HEK293 (cell line): ENCODE results near the gene IRF6.

Experiments used
- KLF1 ChIP-seq: fragments of 450-650 bp; formaldehyde crosslinking; IDR thresholded peaks from 2 replicates; pipeline ENCODE4 v1.5.1; 2016; ENCODE audit warnings: missing biosample characterization, missing genetic modification characterization
- KLF10 ChIP-seq: fragments of 450-650 bp; IDR thresholded peaks from 2 replicates; pipeline ENCODE4 v1.5.1; 2018; ENCODE audit warnings: missing biosample characterization, mild to moderate bottlenecking, missing genetic modification characterization
- KLF8 ChIP-seq: fragments of 450-650 bp; formaldehyde crosslinking; IDR thresholded peaks from 2 replicates; pipeline ENCODE4 v1.5.1; 2016; ENCODE audit warnings: missing biosample characterization, missing genetic modification characterization
- MEIS1 ChIP-seq: sonication (generic); formaldehyde crosslinking; IDR thresholded peaks from 2 replicates; pipeline ENCODE4 v1.8.1; 2022; ENCODE audit warnings: missing genetic modification reagents, mild to moderate bottlenecking, borderline replicate concordance
- MYNN ChIP-seq: fragments of 450-650 bp; formaldehyde crosslinking; IDR thresholded peaks from 2 replicates; pipeline ENCODE4 v1.5.1; 2016; ENCODE audit warnings: missing biosample characterization, missing genetic modification characterization, borderline replicate concordance
- SCRT1 ChIP-seq: fragments of 450-650 bp; formaldehyde crosslinking; IDR thresholded peaks from 2 replicates; pipeline ENCODE4 v1.5.1; 2016; ENCODE audit warnings: missing biosample characterization, missing genetic modification characterization, borderline replicate concordance
- SP2 ChIP-seq: fragments of 450-650 bp; formaldehyde crosslinking; IDR thresholded peaks from 2 replicates; pipeline ENCODE4 v1.5.1; 2016; ENCODE audit warnings: missing biosample characterization, missing genetic modification characterization
- WT1 ChIP-seq: fragments of 450-650 bp; formaldehyde crosslinking; IDR thresholded peaks from 2 replicates; pipeline ENCODE4 v1.5.1; 2016; ENCODE audit warnings: missing biosample characterization, missing genetic modification characterization
- ZBTB20 ChIP-seq: fragments of 450-650 bp; formaldehyde crosslinking; IDR thresholded peaks from 2 replicates; pipeline ENCODE4 v1.5.1; 2016; ENCODE audit warnings: missing biosample characterization, missing genetic modification characterization
- ZBTB8A ChIP-seq: fragments of 450-650 bp; formaldehyde crosslinking; IDR thresholded peaks from 2 replicates; pipeline ENCODE4 v1.5.1; 2016; ENCODE audit warnings: missing biosample characterization, missing genetic modification characterization
- ZNF335 ChIP-seq: fragments of 450-650 bp; formaldehyde crosslinking; conservative IDR thresholded peaks from 2 replicates; pipeline ENCODE4 v1.5.1; 2016; ENCODE audit warnings: missing biosample characterization, missing genetic modification characterization
- ZNF501 ChIP-seq: fragments of 450-650 bp; formaldehyde crosslinking; IDR thresholded peaks from 2 replicates; pipeline ENCODE4 v1.5.1; 2016; ENCODE audit warnings: missing biosample characterization, missing genetic modification characterization
- ZNF600 ChIP-seq: fragments of 450-650 bp; formaldehyde crosslinking; IDR thresholded peaks from 2 replicates; pipeline ENCODE4 v1.5.1; 2016; ENCODE audit warnings: missing biosample characterization, missing genetic modification characterization
- ZNF629 ChIP-seq: fragments of 450-650 bp; formaldehyde crosslinking; IDR thresholded peaks from 2 replicates; pipeline ENCODE4 v1.5.1; 2017; ENCODE audit warnings: missing biosample characterization, missing genetic modification characterization
- ZNF654 ChIP-seq: fragments of 450-650 bp; formaldehyde crosslinking; IDR thresholded peaks from 2 replicates; pipeline ENCODE4 v1.5.1; 2016; ENCODE audit warnings: low read depth, missing biosample characterization, missing genetic modification characterization
- TF ChIP-seq, protein P1 (sequence below): fragments of 450-650 bp; formaldehyde crosslinking; IDR thresholded peaks from 2 replicates; pipeline ENCODE4 v1.5.1; 2016; ENCODE audit warnings: missing biosample characterization, missing genetic modification characterization
- TF ChIP-seq, protein P2 (sequence below): sonication (generic); formaldehyde crosslinking; IDR thresholded peaks from 2 replicates; pipeline ENCODE4 v1.8.1; 2022; ENCODE audit warnings: mild to moderate bottlenecking, moderate library complexity, missing genetic modification reagents
- TF ChIP-seq, protein P3 (sequence below): fragments of 450-650 bp; formaldehyde crosslinking; IDR thresholded peaks from 2 replicates; pipeline ENCODE4 v1.5.1; 2017; ENCODE audit warnings: missing biosample characterization, missing genetic modification characterization
- TF ChIP-seq, protein P4 (sequence below): fragments of 450-650 bp; formaldehyde crosslinking; IDR thresholded peaks from 2 replicates; pipeline ENCODE4 v1.5.1; 2016; ENCODE audit warnings: missing biosample characterization, missing genetic modification characterization
- TF ChIP-seq, protein P5 (sequence below): fragments of 450-650 bp; formaldehyde crosslinking; IDR thresholded peaks from 2 replicates; pipeline ENCODE4 v1.5.1; 2016; ENCODE audit warnings: missing biosample characterization, missing genetic modification characterization
- TF ChIP-seq, protein P6 (sequence below): fragments of 450-650 bp; formaldehyde crosslinking; IDR thresholded peaks from 2 replicates; pipeline ENCODE4 v1.5.1; 2016; ENCODE audit warnings: missing biosample characterization, missing genetic modification characterization
- TF ChIP-seq, protein P7 (sequence below): fragments of 450-650 bp; formaldehyde crosslinking; optimal IDR thresholded peaks from 2 replicates; pipeline ENCODE3; 2016; ENCODE audit warnings: missing biosample characterization, mild to moderate bottlenecking, missing genetic modification characterization
- TF ChIP-seq, protein P8 (sequence below): fragments of 450-650 bp; formaldehyde crosslinking; IDR thresholded peaks from 2 replicates; pipeline ENCODE4 v1.5.1; 2016; ENCODE audit warnings: missing biosample characterization, missing genetic modification characterization

The IRF6 gene

DNA sequence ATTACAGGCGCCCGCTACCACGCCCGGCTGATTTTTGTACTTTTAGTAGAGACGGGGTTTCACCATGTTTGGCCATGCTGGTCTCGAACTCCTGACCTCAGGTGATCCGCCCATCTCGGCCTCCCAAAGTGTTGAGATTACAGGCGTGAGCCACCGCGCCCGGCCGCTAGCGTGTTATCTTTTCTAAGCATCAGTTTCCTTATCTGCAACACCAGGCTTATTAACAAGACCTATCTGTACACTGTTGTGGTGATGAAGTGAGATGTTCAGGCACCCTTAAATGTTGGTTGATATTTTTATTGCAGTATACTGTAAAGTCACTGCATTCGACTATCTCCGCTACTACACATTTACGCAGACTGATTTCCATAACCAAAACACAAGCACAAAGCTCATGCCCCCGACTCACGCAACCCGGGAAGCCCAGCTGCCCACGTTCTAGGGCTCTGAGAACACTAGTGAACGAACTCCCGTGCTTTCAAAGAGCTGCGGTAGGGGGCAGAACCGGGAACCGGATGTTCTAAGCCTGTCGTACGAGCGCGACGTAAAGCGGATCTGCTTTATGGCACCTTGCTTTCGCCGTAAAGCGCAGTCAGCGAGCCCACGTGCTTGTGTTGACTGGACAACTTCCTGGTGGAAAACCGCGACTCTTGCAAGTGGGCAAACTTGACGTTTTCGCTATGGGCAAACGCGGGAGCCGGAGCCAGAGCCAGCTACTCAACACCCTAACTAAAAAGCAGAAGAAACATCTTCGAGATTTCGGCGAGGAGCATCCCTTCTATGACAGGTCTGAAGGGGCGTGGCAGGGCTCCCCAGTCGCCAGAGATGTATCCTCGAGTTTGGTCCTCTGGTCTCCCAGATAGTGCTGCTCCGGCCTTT lies 21.7 kb upstream of the IRF6 start, which contains the start of gene UTP25 (continued):
- TF ChIP-seq, protein P1, sequence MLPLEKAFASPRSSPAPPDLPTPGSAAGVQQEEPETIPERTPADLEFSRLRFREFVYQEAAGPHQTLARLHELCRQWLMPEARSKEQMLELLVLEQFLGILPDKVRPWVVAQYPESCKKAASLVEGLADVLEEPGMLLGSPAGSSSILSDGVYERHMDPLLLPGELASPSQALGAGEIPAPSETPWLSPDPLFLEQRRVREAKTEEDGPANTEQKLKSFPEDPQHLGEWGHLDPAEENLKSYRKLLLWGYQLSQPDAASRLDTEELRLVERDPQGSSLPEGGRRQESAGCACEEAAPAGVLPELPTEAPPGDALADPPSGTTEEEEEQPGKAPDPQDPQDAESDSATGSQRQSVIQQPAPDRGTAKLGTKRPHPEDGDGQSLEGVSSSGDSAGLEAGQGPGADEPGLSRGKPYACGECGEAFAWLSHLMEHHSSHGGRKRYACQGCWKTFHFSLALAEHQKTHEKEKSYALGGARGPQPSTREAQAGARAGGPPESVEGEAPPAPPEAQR (tag by site-specific recombination) = no peak
- TF ChIP-seq KLF8 (tag by site-specific recombination) (peak; percentile 58; the same call in 1 of the 2 replicates), ZNF501 (peak; percentile 74; the same call in 1 of the 2 replicates), MYNN (tag by site-specific recombination) (no peak), SCRT1 (peak; percentile 8; the same call in 1 of the 2 replicates), ZNF654 (tag by site-specific recombination) (0 out of 2 replicates have a peak, but pooled peaks have one; percentile 9), ZNF600 (tag by site-specific recombination) (peak; percentile 43; the same call in 1 of the 2 replicates), ZNF335 (peak; percentile 92), WT1 (tag by site-specific recombination) (no peak), KLF1 (tag by site-specific recombination) (peak; percentile 46; the same call in 1 of the 2 replicates), KLF10 (tag by site-specific recombination) (peak; percentile 44; the same call in 1 of the 2 replicates), MEIS1 (CRISPR knock-in tag) (no peak), SP2 (tag by site-specific recombination) (peak; percentile 39; the same call in 1 of the 2 replicates), ZNF629 (tag by site-specific recombination) (peak; percentile 67), ZBTB20 (peak; percentile 46; the same call in 1 of the 2 replicates), ZBTB8A (peak; percentile 37; the same call in 1 of the 2 replicates)
- TF ChIP-seq, protein P2, sequence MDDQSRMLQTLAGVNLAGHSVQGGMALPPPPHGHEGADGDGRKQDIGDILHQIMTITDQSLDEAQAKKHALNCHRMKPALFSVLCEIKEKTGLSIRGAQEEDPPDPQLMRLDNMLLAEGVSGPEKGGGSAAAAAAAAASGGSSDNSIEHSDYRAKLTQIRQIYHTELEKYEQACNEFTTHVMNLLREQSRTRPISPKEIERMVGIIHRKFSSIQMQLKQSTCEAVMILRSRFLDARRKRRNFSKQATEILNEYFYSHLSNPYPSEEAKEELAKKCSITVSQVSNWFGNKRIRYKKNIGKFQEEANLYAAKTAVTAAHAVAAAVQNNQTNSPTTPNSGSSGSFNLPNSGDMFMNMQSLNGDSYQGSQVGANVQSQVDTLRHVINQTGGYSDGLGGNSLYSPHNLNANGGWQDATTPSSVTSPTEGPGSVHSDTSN (CRISPR knock-in tag) = 0 out of 2 replicates have a peak, but pooled peaks have one; percentile 46
- TF ChIP-seq, protein P3, sequence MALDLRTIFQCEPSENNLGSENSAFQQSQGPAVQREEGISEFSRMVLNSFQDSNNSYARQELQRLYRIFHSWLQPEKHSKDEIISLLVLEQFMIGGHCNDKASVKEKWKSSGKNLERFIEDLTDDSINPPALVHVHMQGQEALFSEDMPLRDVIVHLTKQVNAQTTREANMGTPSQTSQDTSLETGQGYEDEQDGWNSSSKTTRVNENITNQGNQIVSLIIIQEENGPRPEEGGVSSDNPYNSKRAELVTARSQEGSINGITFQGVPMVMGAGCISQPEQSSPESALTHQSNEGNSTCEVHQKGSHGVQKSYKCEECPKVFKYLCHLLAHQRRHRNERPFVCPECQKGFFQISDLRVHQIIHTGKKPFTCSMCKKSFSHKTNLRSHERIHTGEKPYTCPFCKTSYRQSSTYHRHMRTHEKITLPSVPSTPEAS (tag by site-specific recombination) = no peak
- TF ChIP-seq, protein P4, sequence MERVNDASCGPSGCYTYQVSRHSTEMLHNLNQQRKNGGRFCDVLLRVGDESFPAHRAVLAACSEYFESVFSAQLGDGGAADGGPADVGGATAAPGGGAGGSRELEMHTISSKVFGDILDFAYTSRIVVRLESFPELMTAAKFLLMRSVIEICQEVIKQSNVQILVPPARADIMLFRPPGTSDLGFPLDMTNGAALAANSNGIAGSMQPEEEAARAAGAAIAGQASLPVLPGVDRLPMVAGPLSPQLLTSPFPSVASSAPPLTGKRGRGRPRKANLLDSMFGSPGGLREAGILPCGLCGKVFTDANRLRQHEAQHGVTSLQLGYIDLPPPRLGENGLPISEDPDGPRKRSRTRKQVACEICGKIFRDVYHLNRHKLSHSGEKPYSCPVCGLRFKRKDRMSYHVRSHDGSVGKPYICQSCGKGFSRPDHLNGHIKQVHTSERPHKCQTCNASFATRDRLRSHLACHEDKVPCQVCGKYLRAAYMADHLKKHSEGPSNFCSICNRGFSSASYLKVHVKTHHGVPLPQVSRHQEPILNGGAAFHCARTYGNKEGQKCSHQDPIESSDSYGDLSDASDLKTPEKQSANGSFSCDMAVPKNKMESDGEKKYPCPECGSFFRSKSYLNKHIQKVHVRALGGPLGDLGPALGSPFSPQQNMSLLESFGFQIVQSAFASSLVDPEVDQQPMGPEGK (tag by site-specific recombination) = 0 out of 2 replicates have a peak, but pooled peaks have one; percentile 0
- TF ChIP-seq, protein P5, sequence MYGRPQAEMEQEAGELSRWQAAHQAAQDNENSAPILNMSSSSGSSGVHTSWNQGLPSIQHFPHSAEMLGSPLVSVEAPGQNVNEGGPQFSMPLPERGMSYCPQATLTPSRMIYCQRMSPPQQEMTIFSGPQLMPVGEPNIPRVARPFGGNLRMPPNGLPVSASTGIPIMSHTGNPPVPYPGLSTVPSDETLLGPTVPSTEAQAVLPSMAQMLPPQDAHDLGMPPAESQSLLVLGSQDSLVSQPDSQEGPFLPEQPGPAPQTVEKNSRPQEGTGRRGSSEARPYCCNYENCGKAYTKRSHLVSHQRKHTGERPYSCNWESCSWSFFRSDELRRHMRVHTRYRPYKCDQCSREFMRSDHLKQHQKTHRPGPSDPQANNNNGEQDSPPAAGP (tag by site-specific recombination) = peak; percentile 54; the same call in 1 of the 2 replicates
- TF ChIP-seq, protein P6, sequence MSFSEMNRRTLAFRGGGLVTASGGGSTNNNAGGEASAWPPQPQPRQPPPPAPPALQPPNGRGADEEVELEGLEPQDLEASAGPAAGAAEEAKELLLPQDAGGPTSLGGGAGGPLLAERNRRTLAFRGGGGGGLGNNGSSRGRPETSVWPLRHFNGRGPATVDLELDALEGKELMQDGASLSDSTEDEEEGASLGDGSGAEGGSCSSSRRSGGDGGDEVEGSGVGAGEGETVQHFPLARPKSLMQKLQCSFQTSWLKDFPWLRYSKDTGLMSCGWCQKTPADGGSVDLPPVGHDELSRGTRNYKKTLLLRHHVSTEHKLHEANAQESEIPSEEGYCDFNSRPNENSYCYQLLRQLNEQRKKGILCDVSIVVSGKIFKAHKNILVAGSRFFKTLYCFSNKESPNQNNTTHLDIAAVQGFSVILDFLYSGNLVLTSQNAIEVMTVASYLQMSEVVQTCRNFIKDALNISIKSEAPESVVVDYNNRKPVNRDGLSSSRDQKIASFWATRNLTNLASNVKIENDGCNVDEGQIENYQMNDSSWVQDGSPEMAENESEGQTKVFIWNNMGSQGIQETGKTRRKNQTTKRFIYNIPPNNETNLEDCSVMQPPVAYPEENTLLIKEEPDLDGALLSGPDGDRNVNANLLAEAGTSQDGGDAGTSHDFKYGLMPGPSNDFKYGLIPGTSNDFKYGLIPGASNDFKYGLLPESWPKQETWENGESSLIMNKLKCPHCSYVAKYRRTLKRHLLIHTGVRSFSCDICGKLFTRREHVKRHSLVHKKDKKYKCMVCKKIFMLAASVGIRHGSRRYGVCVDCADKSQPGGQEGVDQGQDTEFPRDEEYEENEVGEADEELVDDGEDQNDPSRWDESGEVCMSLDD = peak; percentile 14; the same call in 1 of the 2 replicates
- TF ChIP-seq, protein P7, sequence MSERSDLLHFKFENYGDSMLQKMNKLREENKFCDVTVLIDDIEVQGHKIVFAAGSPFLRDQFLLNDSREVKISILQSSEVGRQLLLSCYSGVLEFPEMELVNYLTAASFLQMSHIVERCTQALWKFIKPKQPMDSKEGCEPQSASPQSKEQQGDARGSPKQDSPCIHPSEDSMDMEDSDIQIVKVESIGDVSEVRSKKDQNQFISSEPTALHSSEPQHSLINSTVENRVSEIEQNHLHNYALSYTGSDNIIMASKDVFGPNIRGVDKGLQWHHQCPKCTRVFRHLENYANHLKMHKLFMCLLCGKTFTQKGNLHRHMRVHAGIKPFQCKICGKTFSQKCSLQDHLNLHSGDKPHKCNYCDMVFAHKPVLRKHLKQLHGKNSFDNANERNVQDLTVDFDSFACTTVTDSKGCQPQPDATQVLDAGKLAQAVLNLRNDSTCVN = no peak
- TF ChIP-seq, protein P8, sequence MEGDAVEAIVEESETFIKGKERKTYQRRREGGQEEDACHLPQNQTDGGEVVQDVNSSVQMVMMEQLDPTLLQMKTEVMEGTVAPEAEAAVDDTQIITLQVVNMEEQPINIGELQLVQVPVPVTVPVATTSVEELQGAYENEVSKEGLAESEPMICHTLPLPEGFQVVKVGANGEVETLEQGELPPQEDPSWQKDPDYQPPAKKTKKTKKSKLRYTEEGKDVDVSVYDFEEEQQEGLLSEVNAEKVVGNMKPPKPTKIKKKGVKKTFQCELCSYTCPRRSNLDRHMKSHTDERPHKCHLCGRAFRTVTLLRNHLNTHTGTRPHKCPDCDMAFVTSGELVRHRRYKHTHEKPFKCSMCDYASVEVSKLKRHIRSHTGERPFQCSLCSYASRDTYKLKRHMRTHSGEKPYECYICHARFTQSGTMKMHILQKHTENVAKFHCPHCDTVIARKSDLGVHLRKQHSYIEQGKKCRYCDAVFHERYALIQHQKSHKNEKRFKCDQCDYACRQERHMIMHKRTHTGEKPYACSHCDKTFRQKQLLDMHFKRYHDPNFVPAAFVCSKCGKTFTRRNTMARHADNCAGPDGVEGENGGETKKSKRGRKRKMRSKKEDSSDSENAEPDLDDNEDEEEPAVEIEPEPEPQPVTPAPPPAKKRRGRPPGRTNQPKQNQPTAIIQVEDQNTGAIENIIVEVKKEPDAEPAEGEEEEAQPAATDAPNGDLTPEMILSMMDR (tag by site-specific recombination) = peak; percentile 81
